H1 (cell line): ENCODE data around the gene RNF4. TPM values are rescaled to one million over a fixed set of nuclear protein-coding genes. Genes with fewer than 3 reads are reported as not detected.

ENCODE experiments used
- ATF3 ChIP-seq: IDR thresholded peaks from 2 replicates; pipeline ENCODE4 v1.6.1; 2011; ENCODE audit warnings: low read depth, mild to moderate bottlenecking, low read length; ENCODE audit not compliant: insufficient read depth
- CTBP2 ChIP-seq: IDR thresholded peaks from 2 replicates; pipeline ENCODE4 v1.7.0; 2011; ENCODE audit warnings: borderline replicate concordance, mild to moderate bottlenecking, moderate library complexity, mixed read lengths, low read length; ENCODE audit not compliant: insufficient read depth, insufficient read length
- CTCF ChIP-seq, 3 experiments: IDR thresholded peaks; 1 replicate in 2 of 3; 2 replicates in 1 of 3; pipeline versions ENCODE4 v1.5.1 to v1.6.1; 2011; ENCODE audit warnings: low read length in 3 of 3, mild to moderate bottlenecking in 3 of 3, inconsistent platforms in 2 of 3, low read depth in 1 of 3, moderate library complexity in 1 of 3; ENCODE audit not compliant: insufficient read depth in 1 of 3; ENCODE audit errors: control extremely low read depth in 1 of 3
- JUND ChIP-seq: IDR thresholded peaks from 2 replicates; pipeline ENCODE4 v1.6.1; 2011; ENCODE audit warnings: mild to moderate bottlenecking, improper control_type of control experiment, low read length
- NANOG ChIP-seq: IDR thresholded peaks from 2 replicates; pipeline ENCODE4 v1.6.1; 2011; ENCODE audit warnings: low read length, low read depth, mild to moderate bottlenecking, inconsistent platforms; ENCODE audit not compliant: insufficient read depth, poor library complexity, severe bottlenecking
- NRF1 ChIP-seq: IDR thresholded peaks from 2 replicates; pipeline ENCODE4 v1.6.1; 2011; ENCODE audit warnings: mild to moderate bottlenecking, low read depth, low read length, improper control_type of control experiment
- POLR2A ChIP-seq, 2 experiments: IDR thresholded peaks; 1 replicate in 1 of 2; 2 replicates in 1 of 2; pipeline ENCODE4 v1.6.1; 2011; ENCODE audit warnings: low read depth in 2 of 2, low read length in 2 of 2, mild to moderate bottlenecking in 2 of 2; ENCODE audit errors: control extremely low read depth in 1 of 2
- RBBP5 ChIP-seq: IDR thresholded peaks from 2 replicates; pipeline ENCODE4 v1.7.1; 2012; ENCODE audit warnings: low read depth, mild to moderate bottlenecking, inconsistent platforms, low read length, moderate library complexity, borderline replicate concordance
- SAP30 ChIP-seq: fragments of 300-600 bp; sonication (generic); IDR thresholded peaks from 2 replicates; pipeline ENCODE4 v1.7.1; 2012; ENCODE audit warnings: low read length, moderate library complexity, mild to moderate bottlenecking, inconsistent platforms; ENCODE audit not compliant: insufficient read depth, insufficient replicate concordance
- TCF12 ChIP-seq: IDR thresholded peaks from 2 replicates; pipeline ENCODE4 v1.6.1; 2011; ENCODE audit warnings: low read depth, mild to moderate bottlenecking, low read length
- polyA plus RNA-seq, 7 experiments: library from polyadenylated mRNA; depleted of rRNA in 3 of 7; stranded (reverse) in 5 of 7; unstranded in 2 of 7; fragments of >200 nt in 5 of 7; fragments of 200-250 nt in 2 of 7; gene quantifications; 1 replicate in 5 of 7; 2 replicates in 1 of 7; 4 replicates in 1 of 7; pipeline versions ENCODE4 v1.2.1 to v1.2.3, GENCODE V29; 2011 to 2013; ENCODE audit warnings: missing spikeins in 2 of 7, mixed read lengths in 2 of 7
- total RNA-seq: library from RNA; stranded (reverse); fragmentation: NEBNext Ultra II Directional; extraction: Animal tissue kit (Norgen Biotek cat#: 25700); gene quantifications from 2 replicates; pipeline ENCODE4 v1.2.1, GENCODE V29; 2021

Gene RNF4
- total and polyA plus RNA-seq, 2 of the 8 experiments (the other 6 are each of a cell fraction or from before 2014, with no cell fraction given): 68.2 to 78.9 TPM

DNA sequence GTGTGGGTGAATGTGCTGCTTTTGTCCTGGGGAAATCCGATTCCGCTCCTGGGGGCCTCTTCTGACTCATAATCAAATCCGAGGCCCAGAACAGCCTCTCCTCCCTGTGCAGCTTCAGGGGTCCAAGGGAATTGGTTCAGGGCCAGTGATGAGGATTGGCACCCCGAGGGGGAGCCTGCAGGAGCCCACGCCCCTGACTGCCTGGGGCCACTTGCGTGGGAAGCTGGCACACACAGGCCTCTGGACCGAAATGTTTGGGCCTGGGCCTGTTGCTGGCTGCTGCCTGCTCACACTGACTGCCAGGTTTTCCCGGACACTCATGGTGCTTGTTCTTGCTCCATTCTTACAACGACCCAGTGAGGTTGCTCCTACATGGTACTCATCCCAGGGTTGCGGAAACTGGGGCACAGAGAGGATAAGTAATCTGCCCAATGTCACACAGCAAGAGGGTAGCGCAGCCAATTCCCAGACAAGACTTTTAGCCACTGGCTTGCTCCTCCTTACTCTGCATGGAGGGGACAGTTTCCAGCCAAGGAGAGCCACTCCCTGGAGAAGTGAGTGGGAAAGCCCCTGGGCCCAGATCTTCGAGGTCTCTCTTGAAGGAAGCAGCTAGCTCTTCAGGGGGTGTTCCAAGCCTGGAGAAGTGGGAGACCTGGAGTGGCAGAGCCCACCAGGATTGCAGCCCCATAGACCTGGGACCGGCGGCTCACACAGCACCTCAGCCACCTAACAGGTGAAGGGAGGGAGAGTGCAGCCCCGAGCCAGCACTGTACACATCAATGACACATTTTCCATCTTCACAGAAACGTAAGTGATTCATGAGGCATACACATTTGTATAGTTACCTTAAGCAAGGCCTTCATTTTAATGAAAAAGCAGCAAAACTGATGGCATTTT lies 29.8 kb upstream of the RNF4 start (continued):
- TF ChIP-seq CTBP2 (no peak), NANOG (no peak), JUND (no peak), ATF3 (no peak), POLR2A (IDR thresholded peaks at IDR 0.05; ENCODE audit: control extremely low read depth in 1 of 2, low read depth in 2 of 2, low read length in 2 of 2) (no peak), NRF1 (no peak), RBBP5 (no peak), CTCF (IDR thresholded peaks at IDR 0.05; ENCODE audit: control extremely low read depth in 1 of 3, insufficient read depth in 1 of 3, low read depth in 1 of 3, low read length in 3 of 3) (no peak), TCF12 (no peak), SAP30 (no peak)
